ENCODE data around the gene LSM7. TPM values are rescaled to one million over a fixed set of nuclear protein-coding genes. Genes with fewer than 3 reads are reported as not detected.

The LSM7 gene
- total RNA-seq, 1 donor from 2014 or later: 183 TPM

DNA sequence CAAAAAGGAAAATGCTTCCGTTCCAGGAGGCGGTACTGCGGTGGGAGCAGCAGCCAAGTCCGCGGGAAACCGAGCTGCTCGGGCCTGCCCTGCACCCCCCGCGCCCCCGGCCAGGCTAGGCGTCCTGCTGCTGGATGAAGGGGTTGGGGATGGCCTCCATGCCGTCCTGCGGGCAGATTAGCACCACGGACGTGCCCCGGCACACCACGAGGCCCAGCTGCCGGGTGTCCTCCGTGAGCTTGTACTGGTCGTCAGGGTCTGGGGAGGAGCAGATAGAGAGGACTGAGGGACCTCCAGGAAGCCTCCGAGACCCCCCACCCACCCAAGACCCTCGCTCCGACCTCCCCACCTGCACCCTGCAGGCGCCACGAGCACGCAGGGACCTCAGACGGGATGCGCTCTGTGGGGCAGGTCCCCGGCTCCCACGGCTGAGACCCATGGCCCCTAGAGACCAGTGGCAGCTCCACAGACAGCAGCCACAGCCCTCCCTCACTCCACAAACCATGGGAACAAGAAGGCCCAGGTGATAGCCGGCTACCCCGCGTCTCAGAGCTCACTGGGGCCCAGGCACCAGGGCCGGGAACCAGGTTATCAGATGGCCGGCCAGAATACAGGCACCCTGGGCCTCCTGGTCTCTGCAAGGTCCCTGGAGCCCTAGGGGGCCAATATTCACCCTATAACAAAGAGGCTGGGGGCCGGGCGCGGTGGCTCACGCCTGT, 6.7 kb downstream of the LSM7 start:
- no peak for DNase-seq (ENCODE audit: low spot score)
- H2AFZ ChIP-seq (replicated peaks): no peak overlapping the region
- peaks cover 17% of the 10 kb centered on the region for H3K4me1 Mint-ChIP-seq
- no peak overlapping the region for H3K27ac Mint-ChIP-seq
- TF ChIP-seq EZH2 (IDR thresholded peaks at IDR 0.05) (no peak), EZH2phosphoT487 (IDR thresholded peaks at IDR 0.05) (no peak)
- TF ChIP-seq, protein P1, sequence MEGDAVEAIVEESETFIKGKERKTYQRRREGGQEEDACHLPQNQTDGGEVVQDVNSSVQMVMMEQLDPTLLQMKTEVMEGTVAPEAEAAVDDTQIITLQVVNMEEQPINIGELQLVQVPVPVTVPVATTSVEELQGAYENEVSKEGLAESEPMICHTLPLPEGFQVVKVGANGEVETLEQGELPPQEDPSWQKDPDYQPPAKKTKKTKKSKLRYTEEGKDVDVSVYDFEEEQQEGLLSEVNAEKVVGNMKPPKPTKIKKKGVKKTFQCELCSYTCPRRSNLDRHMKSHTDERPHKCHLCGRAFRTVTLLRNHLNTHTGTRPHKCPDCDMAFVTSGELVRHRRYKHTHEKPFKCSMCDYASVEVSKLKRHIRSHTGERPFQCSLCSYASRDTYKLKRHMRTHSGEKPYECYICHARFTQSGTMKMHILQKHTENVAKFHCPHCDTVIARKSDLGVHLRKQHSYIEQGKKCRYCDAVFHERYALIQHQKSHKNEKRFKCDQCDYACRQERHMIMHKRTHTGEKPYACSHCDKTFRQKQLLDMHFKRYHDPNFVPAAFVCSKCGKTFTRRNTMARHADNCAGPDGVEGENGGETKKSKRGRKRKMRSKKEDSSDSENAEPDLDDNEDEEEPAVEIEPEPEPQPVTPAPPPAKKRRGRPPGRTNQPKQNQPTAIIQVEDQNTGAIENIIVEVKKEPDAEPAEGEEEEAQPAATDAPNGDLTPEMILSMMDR (IDR thresholded peaks at IDR 0.05): no peak
- H3K27ac ChIP-seq: no peak overlapping the region
- H3K9ac ChIP-seq: no peak overlapping the region
- no peaks in the 10 kb centered on the region for H3K9me3 ChIP-seq (ENCODE audit: low read depth)
- H3K79me2 ChIP-seq (ENCODE audit: low read depth): peaks cover 6% of the 10 kb centered on the region
- H3K27me3 Mint-ChIP-seq (ENCODE audit: insufficient read depth, low read depth): peaks cover 7% of the 10 kb centered on the region
- H4K20me1 ChIP-seq (ENCODE audit: low read depth): peaks cover 7% of the 10 kb centered on the region
- no peaks in the 10 kb centered on the region for H3F3A ChIP-seq (ENCODE audit: low read depth)
- peaks cover 3% of the 10 kb centered on the region for H3K36me3 Mint-ChIP-seq
- H3K4me3 ChIP-seq: no peak overlapping the region
- H3K9me3 Mint-ChIP-seq: no peaks in the 10 kb centered on the region
- H3K4me1 ChIP-seq: no peaks in the 10 kb centered on the region
- H3K36me3 ChIP-seq: no peaks in the 10 kb centered on the region
- no peak overlapping the region for H3K4me2 ChIP-seq
- H3K4me3 Mint-ChIP-seq: no peak overlapping the region
- no peaks in the 10 kb centered on the region for H3K27me3 ChIP-seq

DNA sequence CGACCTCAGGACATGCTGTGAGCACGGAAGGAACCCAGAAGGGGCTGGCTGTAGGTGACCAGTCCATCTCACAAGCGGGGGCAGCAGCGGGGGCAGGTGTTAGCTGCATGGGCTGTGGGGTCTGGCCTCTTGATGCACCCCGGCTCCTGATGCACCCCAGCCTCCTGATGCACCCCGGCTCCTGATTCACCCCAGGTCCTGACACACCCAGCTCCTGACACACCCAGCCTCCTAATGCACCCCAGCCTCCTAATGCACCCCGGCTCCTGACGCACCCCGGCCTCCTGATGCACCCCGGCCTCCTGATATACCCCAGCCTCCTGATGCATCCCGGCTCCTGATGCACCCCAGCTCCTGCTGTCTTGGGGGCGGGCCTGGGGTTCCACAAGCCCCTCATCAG, 7.4 kb downstream of the LSM7 start:
- no peak overlapping the region for H3K4me3 ChIP-seq
- no peak for DNase-seq (ENCODE audit: low spot score)
- H3K4me3 Mint-ChIP-seq: no peak overlapping the region
- H3K27ac Mint-ChIP-seq: no peak overlapping the region
- no peaks in the 10 kb centered on the region for H3K79me2 ChIP-seq (ENCODE audit: low read depth)
- no peaks in the 10 kb centered on the region for H3K9me3 ChIP-seq (ENCODE audit: low read depth)
- H2AFZ ChIP-seq (replicated peaks): no peak overlapping the region
- H3K9me3 Mint-ChIP-seq: no peaks in the 10 kb centered on the region
- H3K27ac ChIP-seq: no peak overlapping the region
- H3K4me2 ChIP-seq: no peak overlapping the region
- H3F3A ChIP-seq (ENCODE audit: low read depth): peaks cover 4% of the 10 kb centered on the region
- TF ChIP-seq, protein P1 (IDR thresholded peaks at IDR 0.05): no peak
- H4K20me1 ChIP-seq (ENCODE audit: low read depth): peaks cover 7% of the 10 kb centered on the region
- H3K9ac ChIP-seq: no peak overlapping the region
- no peaks in the 10 kb centered on the region for H3K27me3 ChIP-seq
- no peaks in the 10 kb centered on the region for H3K36me3 ChIP-seq
- H3K4me1 ChIP-seq: peaks cover 4% of the 10 kb centered on the region
- peaks cover 3% of the 10 kb centered on the region for H3K36me3 Mint-ChIP-seq
- peaks cover 13% of the 10 kb centered on the region for H3K4me1 Mint-ChIP-seq
- peaks cover 7% of the 10 kb centered on the region for H3K27me3 Mint-ChIP-seq (ENCODE audit: insufficient read depth, low read depth)

DNA sequence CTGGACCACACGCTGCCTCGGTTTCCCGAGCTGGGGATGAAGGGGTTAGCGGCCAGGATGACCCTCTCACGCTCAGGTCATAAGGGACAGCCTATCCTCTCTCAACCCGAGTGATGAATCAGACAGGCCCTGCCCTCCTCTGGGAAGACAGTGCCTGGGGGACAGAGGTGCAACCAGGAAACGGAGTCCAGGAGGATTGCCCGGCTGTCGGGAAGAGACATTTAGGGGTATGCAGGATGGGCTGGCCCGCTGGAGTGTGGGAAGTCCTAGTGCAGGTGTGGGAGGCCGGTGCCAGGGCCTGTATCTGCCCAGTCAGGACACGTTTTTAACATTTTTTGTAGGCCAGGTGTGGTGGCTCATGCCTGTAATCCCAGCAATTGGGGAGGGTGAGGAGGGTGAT, 8.3 kb downstream of the LSM7 start:
- Mint-ChIP-seq H3K27ac (no peak overlapping the region), H3K36me3 (peaks cover 3% of the 10 kb centered on the region), H3K4me3 (no peak overlapping the region), H3K27me3 (ENCODE audit: insufficient read depth, low read depth) (peaks cover 9% of the 10 kb centered on the region), H3K4me1 (peaks cover 14% of the 10 kb centered on the region), H3K9me3 (peaks cover 4% of the 10 kb centered on the region)
- TF ChIP-seq EZH2 (IDR thresholded peaks at IDR 0.05) (no peak), EZH2phosphoT487 (IDR thresholded peaks at IDR 0.05) (no peak)
- TF ChIP-seq, protein P1 (IDR thresholded peaks at IDR 0.05): no peak
- Histone ChIP-seq H3F3A (ENCODE audit: low read depth) (peaks cover 4% of the 10 kb centered on the region), H3K4me1 (peaks cover 4% of the 10 kb centered on the region), H2AFZ (replicated peaks) (no peak overlapping the region), H4K20me1 (ENCODE audit: low read depth) (no peaks in the 10 kb centered on the region), H3K4me3 (no peak overlapping the region), H3K9ac (no peak overlapping the region), H3K27me3 (peaks cover 2% of the 10 kb centered on the region), H3K9me3 (ENCODE audit: low read depth) (no peaks in the 10 kb centered on the region), H3K79me2 (ENCODE audit: low read depth) (no peaks in the 10 kb centered on the region), H3K4me2 (no peak overlapping the region), H3K36me3 (no peaks in the 10 kb centered on the region), H3K27ac (no peak overlapping the region)
- DNase-seq (ENCODE audit: low spot score): no peak
